GM18517 (cell line): ENCODE measurements around the gene GALNT16.

ENCODE experiments used
- ATAC-seq: cut with Tn5 transposase; IDR thresholded peaks from one replicate; pipeline ENCODE4 v1.9.1; 2021; ENCODE audit warnings: mild to moderate bottlenecking, moderate library complexity; ENCODE audit not compliant: unreplicated experiment

Gene GALNT16

GRCh38 chr14:69333791-69334337, 73.9 kb downstream of the GALNT16 start:
- ATAC-seq = no peak

DNA sequence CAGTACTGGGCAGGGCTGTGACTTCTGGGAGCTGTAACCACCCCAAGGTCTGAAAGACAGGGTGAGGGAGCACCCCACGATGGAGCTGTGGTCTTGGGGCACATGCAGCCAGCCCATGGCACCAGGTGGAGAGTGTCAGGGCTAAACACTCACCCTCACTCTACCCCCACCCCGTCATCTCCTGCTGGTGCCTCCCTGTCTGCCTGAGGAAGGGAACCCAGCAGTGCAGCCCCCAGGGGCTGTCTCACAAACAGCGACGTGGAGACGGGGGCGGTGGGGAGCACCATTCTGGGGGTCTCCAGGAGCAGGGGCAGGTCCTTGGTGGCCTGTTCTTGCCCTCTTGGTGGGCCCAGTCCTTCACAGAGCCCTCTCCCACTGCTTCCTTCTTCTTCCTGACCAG, 74.6 kb downstream of the GALNT16 start:
- no peak for ATAC-seq

DNA sequence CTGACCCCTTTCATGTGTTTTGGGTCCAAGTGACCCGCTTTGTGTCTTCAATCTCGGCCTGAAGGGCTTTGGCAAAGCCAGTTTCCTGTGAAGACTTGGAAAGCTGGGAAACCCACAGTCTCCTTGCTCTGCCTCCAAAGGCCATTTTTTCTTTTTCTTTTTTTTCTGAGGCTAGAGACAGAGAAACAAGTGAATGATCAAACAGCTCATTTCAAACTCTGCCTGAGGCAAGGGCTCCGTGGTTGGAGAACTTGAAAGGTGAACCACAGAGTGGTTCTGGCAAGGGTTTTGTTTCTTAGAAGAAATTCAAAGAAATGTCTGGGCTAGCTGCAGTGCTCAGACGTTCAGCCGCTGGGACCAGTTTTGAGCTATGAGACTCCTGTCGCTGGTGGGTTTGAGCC, 75.4 kb downstream of the GALNT16 start:
- ATAC-seq = no peak

DNA sequence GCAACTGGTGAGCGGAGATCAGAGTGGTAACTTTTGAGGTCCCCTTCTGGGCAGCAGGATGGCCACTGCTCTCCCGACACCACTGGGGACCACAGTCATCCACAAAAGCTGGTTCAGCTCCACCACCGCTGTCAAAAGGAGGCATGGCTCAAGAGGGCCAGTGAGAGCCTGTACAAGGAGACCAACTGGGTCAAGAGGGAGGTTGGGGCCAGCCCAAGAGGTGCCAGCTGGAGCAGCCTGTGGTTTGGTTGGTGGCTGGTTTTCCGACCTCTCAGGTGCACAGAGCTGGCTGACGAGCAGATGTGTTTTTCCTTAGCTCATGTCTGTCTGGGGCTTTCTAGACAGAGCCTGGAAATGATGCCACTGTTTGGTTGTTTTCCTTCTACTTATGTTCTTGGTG, 78.0 kb downstream of the GALNT16 start:
- ATAC-seq = no peak

- no peak for ATAC-seq
Measured at GRCh38 chr14:69339426-69339825, 79.5 kb downstream of the GALNT16 start.

DNA sequence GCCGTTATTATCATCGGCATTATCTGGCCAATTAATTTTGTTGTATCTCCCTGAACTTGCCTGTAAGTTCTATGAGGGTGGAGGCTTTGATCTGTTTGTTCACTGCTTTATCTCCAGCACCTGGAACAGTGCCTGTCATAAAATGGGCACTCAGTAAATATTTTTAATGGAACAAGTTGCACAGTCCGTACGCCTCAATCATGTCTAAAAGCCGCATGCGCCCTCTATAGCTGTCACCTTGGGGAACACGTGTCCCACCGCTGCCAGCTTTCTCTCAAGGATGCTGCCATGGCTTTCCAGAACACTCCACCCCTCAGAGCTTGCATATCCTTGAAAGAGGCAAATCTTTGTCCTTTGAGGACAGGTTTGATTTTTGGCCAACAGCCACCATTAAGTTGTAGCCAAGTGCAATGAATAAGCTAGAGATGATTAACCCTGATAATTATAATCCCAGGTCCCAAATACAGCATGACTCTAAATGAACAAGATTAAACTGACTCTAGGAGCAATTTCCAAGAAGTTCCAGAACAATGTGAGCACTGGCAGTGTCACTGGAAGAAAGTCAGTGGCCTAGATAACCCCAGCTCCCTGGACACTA, 83.1 kb downstream of the GALNT16 start:
- no peak for ATAC-seq

DNA sequence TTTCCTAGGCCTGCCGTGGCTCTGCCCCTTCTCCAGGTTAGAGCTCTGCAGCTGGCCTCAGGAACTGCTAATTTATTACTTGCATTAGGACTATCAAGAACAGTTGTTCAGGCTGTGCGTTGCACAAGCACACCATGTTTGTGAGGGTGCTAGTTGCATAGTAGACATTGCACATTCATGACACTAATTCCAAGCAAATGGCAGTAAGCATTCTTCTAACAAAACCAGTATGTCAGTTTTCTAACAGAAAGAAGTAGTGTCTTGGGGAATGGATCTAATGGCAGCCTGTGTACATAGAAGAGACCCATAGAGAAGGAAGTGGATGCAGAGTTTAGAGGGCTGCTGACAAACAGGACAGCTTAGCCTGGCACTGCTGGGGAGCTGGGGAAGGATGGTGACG, 84.2 kb downstream of the GALNT16 start:
- ATAC-seq = no peak

DNA sequence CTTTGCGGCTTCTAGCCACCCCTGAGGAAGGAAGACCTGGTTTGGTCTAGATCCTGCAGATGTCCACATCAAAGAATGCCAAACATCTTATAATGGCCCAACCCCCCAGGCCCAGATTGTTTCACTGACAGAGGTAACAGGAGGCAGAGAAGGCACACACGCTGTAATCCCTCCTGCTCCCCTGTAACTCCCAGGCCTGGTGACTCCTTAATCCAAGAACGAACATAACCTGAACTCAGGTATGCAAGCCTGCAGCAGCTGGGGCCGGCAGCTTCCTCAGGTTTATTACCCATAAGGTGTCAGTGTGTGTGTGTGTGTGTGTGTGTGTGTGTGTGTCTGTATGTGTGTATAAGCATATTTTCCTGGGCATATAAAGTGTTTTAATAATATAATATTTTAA, 85.4 kb downstream of the GALNT16 start:
- ATAC-seq = no peak

DNA sequence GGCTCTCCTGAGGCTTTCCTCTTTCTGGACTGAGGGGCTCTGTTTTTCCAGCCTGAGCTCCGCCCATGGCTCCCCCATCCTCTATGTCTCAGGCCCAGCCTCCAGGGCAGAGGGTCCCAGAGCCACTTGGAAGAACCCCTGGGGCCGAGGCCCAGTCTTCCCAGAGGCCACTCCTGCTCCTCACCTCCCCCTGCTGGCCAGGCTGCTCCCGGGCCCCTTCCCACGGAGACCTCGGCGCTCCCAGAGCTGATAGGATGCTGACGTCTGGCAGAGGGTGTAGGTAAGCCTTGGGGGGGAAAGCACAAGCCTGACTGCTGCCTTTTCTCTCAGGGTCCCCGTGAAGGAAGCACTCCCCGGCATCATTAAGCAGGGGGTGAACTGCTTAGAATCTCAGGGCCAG, 86.8 kb downstream of the GALNT16 start:
- ATAC-seq = no peak

- ATAC-seq = no peak
Measured at GRCh38 chr14:69349091-69349777, 89.3 kb downstream of the GALNT16 start.

DNA sequence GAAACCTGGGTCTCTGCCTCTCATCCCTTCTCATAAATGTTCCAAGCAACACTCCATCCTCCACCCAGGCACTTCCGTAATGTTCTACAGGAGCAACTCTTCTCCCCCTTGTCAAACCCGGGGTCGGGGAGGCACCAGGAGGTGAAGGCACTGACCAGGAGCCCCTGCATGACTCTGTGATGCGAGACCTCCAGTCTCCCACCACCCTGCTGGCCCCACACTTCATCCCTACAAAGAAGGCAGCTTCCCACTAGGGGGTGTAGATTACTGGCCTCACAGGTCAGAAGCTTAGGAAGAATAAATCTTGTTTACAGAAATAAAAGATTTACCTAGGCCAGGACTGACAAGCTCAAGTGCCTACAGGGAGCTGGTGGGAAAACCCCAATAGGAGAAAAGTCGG, 90.9 kb downstream of the GALNT16 start:
- no peak for ATAC-seq

- no peak for ATAC-seq
Measured at GRCh38 chr14:69351385-69351784, 91.4 kb downstream of the GALNT16 start.

- ATAC-seq = no peak
Measured at GRCh38 chr14:69351911-69352310, 92.0 kb downstream of the GALNT16 start.

DNA sequence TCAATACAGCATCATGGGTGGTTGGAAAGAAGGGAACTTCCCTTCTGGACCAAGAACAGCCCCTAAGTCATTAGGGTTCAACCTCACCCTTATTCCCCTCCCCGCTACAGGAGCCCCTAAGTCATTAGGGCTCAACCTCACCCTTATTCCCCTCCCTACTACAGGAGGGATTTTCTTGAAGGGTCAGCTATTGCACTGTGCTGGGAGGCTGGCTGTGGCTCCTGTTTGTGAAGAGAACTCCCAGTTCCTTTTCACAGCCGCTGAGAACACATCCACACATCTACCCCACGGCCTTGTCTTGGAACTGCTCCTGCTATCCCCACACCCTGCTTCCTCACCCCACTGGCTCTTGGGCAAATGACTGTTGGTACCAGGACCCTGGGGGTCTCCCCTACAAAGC, 93.2 kb downstream of the GALNT16 start:
- no peak for ATAC-seq

DNA sequence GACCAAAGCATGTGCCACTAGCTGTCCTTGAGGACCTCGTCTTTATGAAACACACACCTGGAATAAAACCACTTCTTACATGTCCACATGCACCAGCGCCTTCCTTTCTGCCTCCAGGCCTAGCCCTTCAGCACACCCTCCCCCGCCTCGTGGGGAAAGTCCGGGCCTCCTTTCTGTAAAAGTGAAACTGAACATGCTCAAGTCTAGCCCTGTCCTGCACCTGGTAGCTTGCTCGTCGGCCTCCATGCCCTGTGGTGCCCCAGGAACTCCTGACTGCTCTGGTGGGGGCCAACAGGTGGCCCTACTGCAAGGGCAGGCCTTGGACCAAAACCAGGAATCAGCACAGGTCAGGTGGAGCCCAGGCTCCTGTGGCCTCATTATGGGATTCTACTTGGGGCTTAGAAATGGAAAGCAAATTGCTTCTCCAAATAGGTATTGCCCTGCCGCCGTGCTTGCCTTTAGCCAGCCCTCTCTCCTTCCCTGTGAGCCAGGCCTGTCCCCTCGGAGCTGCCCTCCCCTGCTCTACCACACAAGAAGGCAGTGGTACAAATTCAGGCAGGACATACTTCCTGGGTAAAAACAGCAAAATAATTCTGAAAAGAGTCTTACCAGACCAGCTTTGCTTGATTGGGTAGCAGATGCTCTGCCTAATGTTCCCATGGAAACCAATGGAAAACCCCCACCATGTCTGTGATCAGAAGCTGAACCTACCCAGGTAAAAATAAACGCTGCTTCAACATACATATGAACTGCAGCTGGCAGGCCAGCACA, 94.6 kb downstream of the GALNT16 start:
- ATAC-seq = peak; percentile 88

DNA sequence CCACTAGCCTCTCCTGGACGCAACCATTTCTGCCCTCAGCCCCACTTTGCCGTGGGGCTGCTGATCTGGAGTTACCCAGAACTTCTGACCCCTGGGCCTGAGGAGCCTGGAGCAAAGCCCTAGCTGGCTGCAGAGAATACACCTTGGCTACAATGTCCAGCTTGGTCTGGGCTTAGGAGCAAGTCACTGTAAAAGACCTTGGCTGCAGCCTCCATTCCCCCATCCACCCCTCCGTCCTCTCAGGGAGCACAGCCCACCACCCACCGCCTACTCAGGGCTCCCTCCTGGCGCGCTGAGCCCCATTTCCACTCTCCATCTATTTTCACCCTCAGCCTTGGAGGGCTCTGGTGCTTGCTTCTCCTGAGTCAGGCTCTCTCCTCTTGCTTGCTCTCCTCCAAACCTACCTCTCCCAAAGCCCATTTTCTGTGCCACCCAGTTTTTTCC, 95.2 kb downstream of the GALNT16 start:
- ATAC-seq = no peak

DNA sequence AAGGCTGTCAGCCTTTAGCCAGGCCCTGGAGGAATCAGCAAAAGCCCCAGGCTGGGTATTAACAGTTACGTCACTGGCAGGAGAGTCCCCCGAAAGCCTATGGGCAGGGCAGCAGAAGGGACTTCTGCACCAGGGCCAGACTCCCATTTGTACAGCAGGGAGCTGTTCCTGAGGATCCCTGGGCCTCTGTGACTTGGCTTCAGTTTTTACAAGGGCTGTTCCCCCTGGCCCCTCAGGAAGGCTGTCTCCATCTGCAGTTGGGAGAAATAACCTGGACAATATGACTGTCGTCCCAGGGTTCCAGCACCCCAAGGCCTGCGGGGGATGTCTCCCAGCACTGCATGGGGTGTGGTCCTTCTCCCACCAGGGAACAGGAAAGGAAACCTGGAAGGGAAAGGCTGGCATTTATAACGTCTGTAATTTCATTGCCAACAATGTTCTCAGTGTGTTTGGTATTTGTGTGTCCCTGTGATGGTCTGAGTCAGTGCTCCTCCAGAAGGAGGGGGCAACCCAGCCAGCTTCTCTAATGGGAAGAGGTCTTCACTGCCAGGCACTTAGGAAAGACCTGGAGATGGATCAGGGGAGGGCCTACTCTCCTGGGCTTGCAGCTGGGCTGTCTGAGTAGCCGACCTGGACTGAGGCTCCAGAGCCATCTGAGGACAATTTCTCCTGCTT, 95.8 kb downstream of the GALNT16 start:
- no peak for ATAC-seq

DNA sequence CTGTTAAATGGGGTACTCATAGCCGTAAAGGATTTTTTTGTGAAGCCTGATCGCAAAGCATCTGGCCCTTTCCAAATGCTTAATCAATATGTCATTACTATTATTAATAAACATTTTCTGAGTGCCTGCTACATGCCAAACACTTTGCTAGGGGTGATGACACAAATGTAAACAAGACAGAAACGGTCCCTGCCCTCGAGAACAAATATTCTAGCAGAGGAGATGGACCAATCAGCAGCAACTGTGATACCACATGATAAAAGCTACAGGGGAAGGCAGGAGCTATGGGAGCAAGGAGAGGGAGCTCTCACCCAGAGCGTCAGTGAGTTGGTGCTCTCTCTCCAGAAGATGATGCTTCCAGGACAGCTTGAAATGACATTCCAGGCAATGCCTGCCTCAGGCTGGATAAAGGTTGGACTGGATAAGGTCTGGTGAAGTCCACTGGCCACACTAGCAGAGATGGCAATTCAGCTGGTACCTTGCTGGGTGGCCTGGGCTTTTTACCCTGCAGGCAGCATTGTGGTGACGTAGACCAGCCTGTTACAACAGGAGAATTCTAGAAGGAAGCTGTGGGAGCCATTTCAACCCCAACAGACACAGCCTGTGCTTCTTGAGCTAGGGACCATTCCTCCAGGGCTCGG, 97.1 kb downstream of the GALNT16 start:
- ATAC-seq = no peak

DNA sequence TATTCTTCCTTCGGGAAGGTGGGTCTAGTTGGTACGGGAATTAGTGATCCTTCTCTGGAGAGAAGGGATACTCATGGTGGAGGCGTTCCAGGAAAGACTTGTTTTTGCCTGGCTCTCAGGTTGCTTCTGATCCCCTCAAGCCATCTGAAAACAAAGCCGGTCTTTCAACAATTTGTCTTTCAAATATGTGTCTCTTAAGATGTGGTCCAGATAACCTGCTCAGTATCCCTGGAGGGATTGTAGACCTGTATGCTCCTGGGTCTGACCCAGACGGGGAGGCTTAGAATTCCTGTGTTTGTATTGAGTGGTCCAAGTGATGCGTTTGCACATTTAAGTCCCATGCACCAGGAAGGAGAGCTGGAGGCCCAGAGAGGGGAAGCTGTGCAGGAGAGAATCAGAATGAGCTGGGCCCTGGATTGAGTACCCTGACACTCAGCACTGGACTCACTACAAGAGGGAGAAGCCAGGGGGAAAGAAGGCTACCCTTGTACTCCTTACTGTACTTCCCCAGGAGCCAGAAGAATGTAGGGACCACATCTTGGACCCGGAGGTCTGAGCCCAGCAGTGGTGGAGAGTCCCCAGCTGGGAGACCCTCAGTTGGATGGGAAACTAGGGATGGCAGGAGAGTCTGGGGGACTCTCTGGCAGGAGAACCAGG, 97.7 kb downstream of the GALNT16 start:
- no peak for ATAC-seq

GRCh38 chr14:69358233-69358963, 98.4 kb downstream of the GALNT16 start:
- ATAC-seq = no peak
